Esophagus (tissue), 2 donors: ENCODE data around the gene STAG2. TPM values are rescaled to one million over a fixed set of nuclear protein-coding genes. Genes with fewer than 3 reads are reported as not detected.
"Not testable (repeated sequence)": the region's sequence is repeated elsewhere in the genome, so short reads cannot be mapped to it uniquely, and the experiment has no call there.

Source experiments
- H3K27ac ChIP-seq, 2 donors: one replicate each; pipeline ENCODE4 v1.5.1; 2013; ENCODE audit warnings: low read depth in 2 of 2, mild to moderate bottlenecking in 2 of 2, inconsistent platforms in 1 of 2, low read length in 1 of 2, moderate library complexity in 1 of 2
- H3K27me3 ChIP-seq, 2 donors: one replicate each; pipeline ENCODE4 v1.6.1; 2013; ENCODE audit warnings: low read length in 2 of 2, control low read depth in 1 of 2, mild to moderate bottlenecking in 1 of 2; ENCODE audit not compliant: insufficient read depth in 2 of 2, control insufficient read depth in 1 of 2
- H3K36me3 ChIP-seq, 2 donors: one replicate each; pipeline ENCODE4 v1.6.1; 2013; ENCODE audit warnings: low read length in 1 of 2; ENCODE audit not compliant: control insufficient read depth in 2 of 2, insufficient read depth in 2 of 2
- H3K4me1 ChIP-seq, 2 donors: one replicate each; pipeline ENCODE4 v1.6.1; 2013; ENCODE audit warnings: low read length in 1 of 2; ENCODE audit not compliant: control insufficient read depth in 2 of 2, insufficient read depth in 2 of 2
- H3K4me3 ChIP-seq, 2 donors: one replicate each; pipeline ENCODE4 v1.5.1; 2013; ENCODE audit warnings: low read length in 2 of 2, mild to moderate bottlenecking in 2 of 2, low read depth in 1 of 2, moderate library complexity in 1 of 2
- H3K9me3 ChIP-seq, 2 donors: one replicate each; pipeline ENCODE4 v1.6.1; 2013; ENCODE audit warnings: mild to moderate bottlenecking in 2 of 2, low read depth in 1 of 2, low read length in 1 of 2, moderate library complexity in 1 of 2; ENCODE audit not compliant: control insufficient read depth in 2 of 2, insufficient read depth in 1 of 2
- WGBS, 2 donors: extraction: QIAGEN DNeasy Blood & Tissue Kit; methylation state at CpG; one replicate each; pipeline ENCODE4 v1.1.7; 2013; 5-methylcytosine and 5-hydroxymethylcytosine counted together
- polyA plus RNA-seq, 2 donors: library from polyadenylated mRNA; stranded (reverse); fragments of 200-250 nt; gene quantifications; one replicate each; pipeline ENCODE4 v1.2.3, GENCODE V29; 2013
- donor health status: healthy with polysubstance abuse.
- donor health status: Bipolar disorder and iron deficiency.

The STAG2 gene
- polyA plus RNA-seq, 2 donors: 13.5 to 14.8 TPM

DNA sequence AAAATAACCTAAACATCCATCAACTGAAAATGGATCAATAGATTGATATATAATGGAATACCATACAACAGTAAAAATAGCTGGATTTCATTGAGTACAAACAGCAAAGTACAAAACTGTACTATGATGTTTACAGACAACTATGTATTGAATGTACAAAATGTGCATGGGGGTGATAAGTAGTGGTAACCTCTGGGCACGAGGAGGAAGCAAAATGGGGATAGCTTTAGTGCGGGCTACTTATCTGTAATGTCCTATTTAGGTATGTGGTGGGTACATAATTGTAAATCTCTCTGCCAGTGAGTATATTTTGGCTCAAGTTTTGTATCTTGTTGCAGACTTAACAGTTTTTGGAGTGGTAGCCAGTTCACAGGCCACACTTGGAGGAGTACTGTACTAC is 123.6 kb downstream of the STAG2 start:
- no peaks in the 10 kb centered on the region for H3K9me3 ChIP-seq
- 79 to 91% methylated on average over 2 of the region's 2 CpGs for WGBS, 2 donors
- no peak overlapping the region for H3K27ac ChIP-seq
- H3K27me3 ChIP-seq: no peaks in the 10 kb centered on the region
- H3K36me3 ChIP-seq: peaks cover under 1 to 3% of the 10 kb centered on the region in 2 donors
- no peaks in the 10 kb centered on the region for H3K4me1 ChIP-seq
- no peak overlapping the region for H3K4me3 ChIP-seq

GRCh38 chrX:124086411-124086810 is 124.9 kb downstream of the STAG2 start:
- H3K27ac ChIP-seq: no peak overlapping the region
- no peak overlapping the region for H3K4me3 ChIP-seq
- H3K9me3 ChIP-seq: no peaks in the 10 kb centered on the region
- no peaks in the 10 kb centered on the region for H3K4me1 ChIP-seq
- peaks cover 3 to 4% of the 10 kb centered on the region in 2 donors for H3K36me3 ChIP-seq
- 56 to 61% methylated on average over 7 of the region's 7 CpGs for WGBS, 2 donors
- no peaks in the 10 kb centered on the region for H3K27me3 ChIP-seq

- H3K4me1 ChIP-seq: no peaks in the 10 kb centered on the region
- no peaks in the 10 kb centered on the region for H3K9me3 ChIP-seq
- no peaks in the 10 kb centered on the region for H3K27me3 ChIP-seq
- 84 to 89% methylated on average over 6 of the region's 6 CpGs for WGBS, 2 donors
- H3K4me3 ChIP-seq: no peak overlapping the region
- peaks cover 3 to 4% of the 10 kb centered on the region in 2 donors for H3K36me3 ChIP-seq
- no peak overlapping the region for H3K27ac ChIP-seq
These were observed 125.7 kb downstream of the STAG2 start for GRCh38 chrX:124087000-124087746.

GRCh38 chrX:124093222-124093621 is 131.7 kb downstream of the STAG2 start:
- 84 to 95% methylated on average over 4 of the region's 4 CpGs for WGBS, 2 donors
- peaks cover 0 to 4% of the 10 kb centered on the region in 2 donors for H3K36me3 ChIP-seq

GRCh38 chrX:124097116-124097515 is 135.6 kb downstream of the STAG2 start:
- Histone ChIP-seq H3K4me3 (no peak overlapping the region), H3K27me3 (no peaks in the 10 kb centered on the region), H3K36me3 (no peaks in the 10 kb centered on the region), H3K9me3 (no peaks in the 10 kb centered on the region), H3K27ac (no peak overlapping the region), H3K4me1 (no peaks in the 10 kb centered on the region)
- 78 to 88% methylated on average over 1 to 2 of the region's 2 CpGs for WGBS, 2 donors

More at GRCh38 chrX:124093222-124093621, 131.7 kb downstream of the STAG2 start:
- H3K4me1 ChIP-seq: no peaks in the 10 kb centered on the region
- H3K4me3 ChIP-seq: no peak overlapping the region
- H3K27ac ChIP-seq: no peak overlapping the region
- no peaks in the 10 kb centered on the region for H3K9me3 ChIP-seq
- no peaks in the 10 kb centered on the region for H3K27me3 ChIP-seq

DNA sequence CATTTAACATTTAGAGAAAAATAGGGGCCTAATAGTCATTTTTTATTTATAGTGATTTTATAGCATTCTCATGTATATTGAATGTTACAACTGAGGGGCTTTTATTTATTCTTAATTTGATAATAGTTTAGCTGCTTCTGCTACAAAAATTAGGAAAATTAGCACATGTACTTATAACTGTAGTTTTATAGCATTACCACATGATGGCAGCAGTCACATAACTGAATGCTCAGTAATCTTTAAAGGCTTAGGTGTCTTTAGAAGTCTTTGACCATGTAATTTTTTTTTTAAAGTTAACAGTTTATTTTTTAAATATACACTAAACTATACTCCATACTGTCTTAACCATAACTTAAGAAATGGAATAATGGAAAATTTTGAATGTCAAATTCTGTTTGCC is 136.6 kb downstream of the STAG2 start:
- Histone ChIP-seq H3K27me3 (no peaks in the 10 kb centered on the region), H3K4me1 (no peaks in the 10 kb centered on the region), H3K36me3 (no peaks in the 10 kb centered on the region)

DNA sequence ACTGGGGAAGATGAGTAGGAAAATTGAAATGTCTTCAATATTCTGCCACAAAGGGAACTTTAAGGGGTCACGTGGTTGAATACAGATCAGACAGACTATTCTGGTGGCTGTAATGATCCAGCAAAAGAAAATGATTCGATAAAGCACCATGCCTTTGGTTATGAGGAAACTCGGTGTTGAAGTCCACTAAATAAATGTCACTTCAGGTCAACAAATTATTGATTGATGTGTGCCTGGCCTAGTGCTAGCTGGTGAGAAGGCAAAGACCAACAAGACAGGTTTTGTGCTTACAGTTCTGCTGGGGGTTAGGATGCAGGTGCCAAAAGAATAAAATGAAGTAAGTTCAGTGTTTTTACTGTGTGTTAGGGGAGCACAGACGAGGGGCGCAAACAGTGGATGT is 142.5 kb downstream of the STAG2 start:
- 86 to 97% methylated on average over 5 of the region's 5 CpGs for WGBS, 2 donors
- Histone ChIP-seq H3K36me3 (no peaks in the 10 kb centered on the region), H3K27me3 (no peaks in the 10 kb centered on the region), H3K4me1 (no peaks in the 10 kb centered on the region), H3K4me3 (no peak overlapping the region), H3K9me3 (no peaks in the 10 kb centered on the region), H3K27ac (no peak overlapping the region)

More for the DNA sequence above, 136.6 kb downstream of the STAG2 start:
- Histone ChIP-seq H3K27ac (no peak overlapping the region), H3K4me3 (no peak overlapping the region), H3K9me3 (no peaks in the 10 kb centered on the region)

GRCh38 chrX:124104512-124104911 is 143.0 kb downstream of the STAG2 start:
- 96 to 97% methylated on average over 7 of the region's 7 CpGs for WGBS, 2 donors
- not testable (repeated sequence) for H3K27ac ChIP-seq, H3K4me1 ChIP-seq, H3K36me3 ChIP-seq, H3K27me3 ChIP-seq, H3K9me3 ChIP-seq, H3K4me3 ChIP-seq

- H3K9me3 ChIP-seq: no peaks in the 10 kb centered on the region
- H3K27me3 ChIP-seq: no peaks in the 10 kb centered on the region
- H3K4me1 ChIP-seq: no peaks in the 10 kb centered on the region
- no peaks in the 10 kb centered on the region for H3K36me3 ChIP-seq
- H3K4me3 ChIP-seq: no peak overlapping the region
- H3K27ac ChIP-seq: no peak overlapping the region
- 65 to 73% methylated on average over 4 of the region's 4 CpGs for WGBS, 2 donors
These were observed 152.4 kb downstream of the STAG2 start for GRCh38 chrX:124113621-124114600.
